Subcutaneous abdominal adipose tissue (tissue), 5 donors: Measurements from ENCODE around the gene CHST10.

Source experiments
- H3K27ac ChIP-seq: one replicate; pipeline ENCODE4 v1.7.0; 2013; ENCODE audit warnings: low read depth, mild to moderate bottlenecking, inconsistent platforms, low read length, moderate library complexity
- H3K27me3 ChIP-seq, 5 donors: one replicate each; pipeline ENCODE4 v1.7.0; 2013; ENCODE audit warnings: low read length in 5 of 5, inconsistent platforms in 1 of 5; ENCODE audit not compliant: control insufficient read depth in 5 of 5, insufficient read depth in 4 of 5
- H3K36me3 ChIP-seq, 5 donors: one replicate each; pipeline ENCODE4 v1.7.0; 2013; ENCODE audit warnings: low read length in 5 of 5; ENCODE audit not compliant: control insufficient read depth in 5 of 5, insufficient read depth in 5 of 5
- H3K4me1 ChIP-seq, 5 donors: one replicate each; pipeline ENCODE4 v1.7.0; 2013; ENCODE audit warnings: low read length in 5 of 5, mild to moderate bottlenecking in 3 of 5, moderate library complexity in 1 of 5; ENCODE audit not compliant: control insufficient read depth in 5 of 5, insufficient read depth in 5 of 5
- H3K4me3 ChIP-seq, 5 donors: one replicate each; pipeline ENCODE4 v1.7.0; 2013; ENCODE audit warnings: low read length in 5 of 5, low read depth in 1 of 5
- H3K9ac ChIP-seq, 5 donors: one replicate each; pipeline ENCODE4 v1.7.0; 2013; ENCODE audit warnings: low read length in 5 of 5, mild to moderate bottlenecking in 4 of 5, moderate library complexity in 3 of 5
- H3K9me3 ChIP-seq, 5 donors: one replicate each; pipeline ENCODE4 v1.7.0; 2013; ENCODE audit warnings: low read length in 5 of 5; ENCODE audit not compliant: control insufficient read depth in 5 of 5
- donor health status: healthy.
- donor health status: healthy.
- donor health status: healthy.
- donor health status: healthy.
- donor health status: healthy.

CHST10 gene

GRCh38 chr2:100407563-100407962 is 9.9 kb downstream of the CHST10 start:
- H3K4me3 ChIP-seq = no peak overlapping the region
- no peak overlapping the region for H3K9ac ChIP-seq
- H3K27ac ChIP-seq = no peak overlapping the region
- H3K9me3 ChIP-seq = no peaks in the 10 kb centered on the region
- H3K4me1 ChIP-seq = no peaks in the 10 kb centered on the region
- peaks cover 0 to 38% (median 21%) of the 10 kb centered on the region in 5 donors for H3K36me3 ChIP-seq
- H3K27me3 ChIP-seq = no peaks in the 10 kb centered on the region

- no peak overlapping the region for H3K27ac ChIP-seq
- H3K9me3 ChIP-seq = no peaks in the 10 kb centered on the region
- no peaks in the 10 kb centered on the region for H3K27me3 ChIP-seq
- no peaks in the 10 kb centered on the region for H3K4me1 ChIP-seq
- H3K9ac ChIP-seq = no peak overlapping the region
- H3K4me3 ChIP-seq = no peak overlapping the region
- peaks cover 0 to 43% (median 25%) of the 10 kb centered on the region in 5 donors for H3K36me3 ChIP-seq
Observed at GRCh38 chr2:100407073-100407472, 10.4 kb downstream of the CHST10 start.

DNA sequence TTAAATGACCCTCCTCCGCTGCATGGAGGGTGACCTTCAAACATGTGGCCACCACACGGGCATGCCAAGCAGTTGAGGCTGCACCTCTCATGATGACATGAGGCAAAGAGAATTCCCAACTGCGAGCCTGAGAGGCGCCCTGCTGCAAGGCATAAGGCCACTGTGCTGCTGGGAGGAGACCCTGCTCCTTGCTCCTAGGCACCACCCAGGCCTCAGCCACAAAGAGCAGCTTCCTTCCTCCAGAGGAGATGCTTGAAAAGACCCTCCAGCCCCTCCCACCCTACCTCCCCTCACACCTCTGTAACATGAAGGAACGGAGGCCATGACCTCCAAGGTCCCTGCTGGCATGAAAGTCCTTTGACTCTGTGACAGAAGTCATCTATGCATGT is 11.4 kb downstream of the CHST10 start:
- Histone ChIP-seq H3K4me1 (no peaks in the 10 kb centered on the region), H3K9me3 (no peaks in the 10 kb centered on the region), H3K27me3 (no peaks in the 10 kb centered on the region), H3K27ac (no peak overlapping the region), H3K9ac (no peak overlapping the region), H3K36me3 (peaks cover 0 to 50% (median 32%) of the 10 kb centered on the region in 5 donors), H3K4me3 (no peak overlapping the region)

- Histone ChIP-seq H3K4me1 (no peaks in the 10 kb centered on the region), H3K36me3 (peaks cover 0 to 53% (median 33%) of the 10 kb centered on the region in 5 donors), H3K9me3 (no peaks in the 10 kb centered on the region), H3K27me3 (no peaks in the 10 kb centered on the region), H3K27ac (no peak overlapping the region), H3K4me3 (no peak overlapping the region), H3K9ac (no peak overlapping the region)
Observed at GRCh38 chr2:100405403-100406119, 11.9 kb downstream of the CHST10 start.

DNA sequence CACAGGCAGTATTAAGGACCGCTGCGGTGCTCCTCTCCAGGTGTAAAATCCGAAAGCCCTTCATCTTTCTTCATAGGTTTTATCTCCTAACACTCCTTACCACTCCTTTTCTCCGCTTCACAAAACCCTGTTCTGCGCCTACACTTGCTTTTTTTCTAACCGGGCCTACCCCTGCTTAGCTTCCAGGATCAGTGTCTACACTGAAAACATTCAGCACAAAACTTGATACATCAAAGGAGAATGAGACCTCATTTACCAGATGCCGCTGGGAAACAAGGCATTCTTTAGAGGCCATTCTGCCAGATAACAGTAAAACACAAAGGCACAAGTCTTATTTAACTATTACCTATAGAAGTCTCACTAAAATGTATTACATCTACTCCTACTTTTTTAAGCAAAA is 13.1 kb downstream of the CHST10 start:
- no peak overlapping the region for H3K4me3 ChIP-seq
- no peak overlapping the region for H3K9ac ChIP-seq
- H3K27me3 ChIP-seq = no peaks in the 10 kb centered on the region
- H3K4me1 ChIP-seq = no peaks in the 10 kb centered on the region
- H3K27ac ChIP-seq = no peak overlapping the region
- H3K9me3 ChIP-seq = no peaks in the 10 kb centered on the region
- peaks cover 0 to 53% (median 33%) of the 10 kb centered on the region in 5 donors for H3K36me3 ChIP-seq

DNA sequence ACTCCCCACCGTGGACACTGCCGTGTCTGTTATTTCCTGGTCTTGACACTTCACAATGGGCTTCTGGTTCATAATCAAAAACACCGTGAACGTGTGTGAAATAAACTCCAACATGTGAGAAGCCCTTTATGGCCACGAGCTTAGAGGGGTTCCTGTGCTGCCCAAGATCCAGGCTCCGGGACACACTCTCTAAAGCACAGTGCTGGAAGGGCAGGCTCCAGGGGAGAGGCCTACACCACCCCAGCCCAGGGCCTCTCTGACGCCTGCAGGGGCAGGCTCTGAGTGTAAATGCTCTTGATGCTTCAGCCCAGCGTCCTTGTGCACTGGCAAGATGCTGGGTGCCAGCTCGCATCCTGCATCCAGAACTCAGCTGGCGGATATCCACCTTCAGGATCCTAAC is 13.7 kb downstream of the CHST10 start:
- H3K27ac ChIP-seq = no peak overlapping the region
- H3K27me3 ChIP-seq = no peaks in the 10 kb centered on the region
- no peak overlapping the region for H3K9ac ChIP-seq
- no peaks in the 10 kb centered on the region for H3K9me3 ChIP-seq
- peaks cover 0 to 53% (median 33%) of the 10 kb centered on the region in 5 donors for H3K36me3 ChIP-seq
- H3K4me1 ChIP-seq = no peaks in the 10 kb centered on the region
- no peak overlapping the region for H3K4me3 ChIP-seq

DNA sequence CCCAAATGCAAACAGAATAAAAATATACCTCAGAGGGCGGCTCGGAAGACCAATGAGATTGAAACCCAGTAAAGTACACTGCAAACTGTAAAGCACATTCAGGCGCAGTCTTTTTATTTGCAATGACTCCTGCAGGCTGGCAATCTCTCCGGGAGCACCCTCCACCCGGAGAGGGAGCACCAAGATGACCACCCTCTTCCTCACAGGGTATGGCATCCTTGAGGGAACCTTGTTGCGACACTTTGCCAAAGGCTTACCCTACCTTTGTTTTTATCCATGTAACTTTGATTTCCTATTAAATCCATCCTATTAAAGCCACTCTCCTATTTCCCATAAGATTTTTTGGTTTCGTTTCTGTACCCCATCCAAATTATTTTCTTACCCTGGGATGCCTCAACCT is 16.2 kb downstream of the CHST10 start:
- Histone ChIP-seq H3K27ac (no peak overlapping the region), H3K36me3 (peaks cover 0 to 60% (median 37%) of the 10 kb centered on the region in 5 donors), H3K9me3 (no peaks in the 10 kb centered on the region), H3K27me3 (no peaks in the 10 kb centered on the region), H3K4me3 (no peak overlapping the region), H3K4me1 (no peaks in the 10 kb centered on the region), H3K9ac (no peak overlapping the region)

DNA sequence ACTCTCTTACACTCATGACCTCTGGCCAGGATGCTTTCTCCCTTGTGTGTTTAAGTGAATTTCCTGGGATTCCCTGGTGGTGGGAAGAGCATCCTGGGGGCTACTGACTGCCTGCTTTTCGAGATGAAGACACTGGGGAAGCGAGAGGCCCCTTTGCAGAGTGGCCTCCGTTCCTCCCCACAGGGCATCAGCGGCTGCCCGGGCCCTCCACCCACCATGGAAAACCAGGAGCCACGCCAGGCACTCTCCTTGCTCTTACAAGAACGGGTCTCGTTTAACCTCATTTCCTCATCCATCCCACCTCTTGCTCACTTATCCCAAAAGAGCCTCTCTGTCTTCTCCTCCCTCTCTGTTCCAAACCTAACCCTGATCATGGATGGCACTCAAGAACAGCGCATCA is 17.8 kb downstream of the CHST10 start:
- Histone ChIP-seq H3K4me1 (no peaks in the 10 kb centered on the region), H3K36me3 (peaks cover 0 to 60% (median 31%) of the 10 kb centered on the region in 5 donors), H3K9me3 (no peaks in the 10 kb centered on the region), H3K9ac (no peak overlapping the region), H3K4me3 (no peak overlapping the region), H3K27me3 (no peaks in the 10 kb centered on the region), H3K27ac (no peak overlapping the region)

DNA sequence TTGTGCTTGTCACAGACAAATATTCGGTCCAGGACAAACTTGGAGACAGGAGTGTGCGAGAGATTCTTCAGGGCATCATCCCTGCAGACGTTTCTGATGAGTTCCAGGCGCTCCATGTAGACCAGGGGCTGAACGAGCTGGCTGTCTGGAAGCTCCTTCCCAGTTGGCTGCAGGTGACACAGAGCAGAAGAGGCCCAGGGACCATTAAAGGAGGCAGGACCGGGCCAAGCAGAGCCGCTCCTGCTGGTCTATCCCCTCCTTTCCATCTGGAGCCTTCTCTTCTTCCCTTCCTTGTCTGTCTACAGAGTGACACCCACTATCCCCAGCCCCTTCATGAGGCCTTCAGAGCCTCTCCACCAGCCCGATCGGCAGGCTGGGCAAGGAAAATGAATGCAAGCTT is 19.5 kb downstream of the CHST10 start:
- no peak overlapping the region for H3K9ac ChIP-seq
- H3K36me3 ChIP-seq = peaks cover 0 to 64% (median 33%) of the 10 kb centered on the region in 5 donors
- no peaks in the 10 kb centered on the region for H3K9me3 ChIP-seq
- no peaks in the 10 kb centered on the region for H3K4me1 ChIP-seq
- no peaks in the 10 kb centered on the region for H3K27me3 ChIP-seq
- no peak overlapping the region for H3K4me3 ChIP-seq
- H3K27ac ChIP-seq = no peak overlapping the region

DNA sequence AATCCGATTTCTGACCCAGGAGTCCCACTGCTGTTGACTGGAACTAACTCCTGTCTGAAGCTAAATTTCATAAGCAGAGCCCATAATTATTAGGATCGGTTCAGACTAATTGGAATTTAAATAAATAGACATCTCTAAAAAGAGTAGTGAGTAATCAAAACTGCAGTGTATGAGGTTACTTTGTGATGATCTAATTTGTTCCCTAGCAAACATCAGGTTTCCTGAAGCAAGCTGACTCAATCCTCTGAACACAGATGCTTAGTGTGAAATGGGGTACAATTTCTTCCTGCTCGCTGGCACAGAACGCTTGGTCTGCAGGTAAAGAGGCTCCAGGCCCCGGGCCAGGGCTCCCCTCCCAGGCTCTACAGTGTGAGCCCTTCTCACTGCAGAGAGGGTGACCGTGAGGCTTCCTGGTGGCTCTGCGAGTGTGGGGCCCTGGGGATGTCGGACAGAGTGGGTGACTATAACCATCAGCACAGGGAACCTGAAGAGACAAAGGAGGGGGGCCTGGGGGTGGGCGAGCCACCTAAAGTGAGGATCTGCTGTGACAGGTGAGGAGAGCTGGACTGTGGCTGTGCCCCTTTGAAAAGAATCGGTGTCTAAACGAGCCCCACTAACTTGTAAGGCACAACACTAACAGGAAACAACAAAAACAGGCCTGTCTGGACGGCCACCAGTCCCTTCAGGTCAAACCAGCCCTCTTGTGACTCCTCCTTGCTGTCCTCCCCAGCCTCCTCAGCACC is 20.2 kb downstream of the CHST10 start:
- no peaks in the 10 kb centered on the region for H3K9me3 ChIP-seq
- H3K4me3 ChIP-seq = no peak overlapping the region
- H3K36me3 ChIP-seq = peaks cover 0 to 68% (median 37%) of the 10 kb centered on the region in 5 donors
- no peak overlapping the region for H3K9ac ChIP-seq
- H3K27ac ChIP-seq = no peak overlapping the region
- no peaks in the 10 kb centered on the region for H3K27me3 ChIP-seq
- H3K4me1 ChIP-seq = no peaks in the 10 kb centered on the region
